ENCODE data around the gene LRRC4C. TPM values are rescaled to one million over a fixed set of nuclear protein-coding genes. Genes with fewer than 3 reads are reported as not detected.

The LRRC4C gene
- total and polyA plus RNA-seq, 2 donors (not counting 3 experiments of a cell fraction or from before 2014, with no cell fraction given): not detected

DNA sequence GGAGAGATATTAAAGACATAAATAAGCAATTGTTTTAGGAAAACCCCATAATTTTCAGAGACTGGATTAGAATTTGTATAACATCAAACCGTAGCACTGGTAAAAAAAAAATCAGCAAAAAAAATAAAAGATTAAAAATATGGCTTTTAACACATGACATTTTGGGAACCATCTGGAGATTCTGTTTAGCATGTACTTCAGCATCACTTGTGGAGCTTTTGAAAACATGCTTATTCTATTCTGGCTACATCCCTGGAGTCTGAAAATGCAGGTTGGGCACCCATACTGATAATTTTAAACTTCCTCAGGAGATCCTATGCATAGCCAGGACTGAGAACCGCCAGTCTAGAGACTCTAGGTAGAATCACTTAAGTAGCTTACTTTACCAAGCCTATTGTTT, 1190.9 kb downstream of the LRRC4C start:
- POLR2A ChIA-PET: no interaction called here
- no peak for FAIRE-seq
- BruUV-seq (replicated peaks): no TSS peak

DNA sequence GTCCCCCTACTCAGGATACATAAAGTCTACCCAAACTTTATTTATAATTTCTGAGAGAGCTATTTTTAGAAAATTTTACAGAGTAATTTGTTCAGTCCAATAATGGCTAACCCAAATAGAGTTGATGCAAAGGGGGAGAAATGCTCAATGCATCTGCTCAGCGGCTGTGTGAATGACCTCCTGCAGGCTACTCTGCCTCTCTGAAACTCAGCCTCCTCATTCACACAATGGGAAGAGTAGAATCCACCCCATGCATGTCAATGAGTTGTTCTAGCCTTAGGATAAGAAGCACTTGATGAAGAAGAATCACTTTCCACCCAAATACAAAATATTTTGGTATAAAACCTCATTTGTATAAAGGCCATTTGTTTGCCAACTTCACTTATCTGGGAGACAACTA, 1204.0 kb downstream of the LRRC4C start:
- POLR2A ChIA-PET: no interaction called here

More for the DNA sequence above, 1190.9 kb downstream of the LRRC4C start:
- Histone ChIP-seq H3K36me3 (ENCODE audit: control insufficient read depth in 2 of 2, extremely low read depth in 1 of 2, insufficient read depth in 2 of 2, low read length in 2 of 2) (no peaks in the 10 kb centered on the region), H4K20me1 (replicated peaks; ENCODE audit: control insufficient read depth, extremely low read depth, insufficient read depth, low read length) (no peaks in the 10 kb centered on the region), H3K4me1 (ENCODE audit: control insufficient read depth, extremely low read depth, insufficient read depth, low read length) (no peaks in the 10 kb centered on the region), H2AFZ (ENCODE audit: low read depth, low read length) (no peak overlapping the region), H3K9me3 (replicated peaks; ENCODE audit: control insufficient read depth, insufficient read depth, low read length) (no peaks in the 10 kb centered on the region), H3K79me2 (ENCODE audit: control insufficient read depth, insufficient read depth, low read length) (no peaks in the 10 kb centered on the region), H3K27ac (ENCODE audit: insufficient read depth, low read depth, low read length) (no peak overlapping the region), H3K4me3 (replicated peaks in 1 of 3; ENCODE audit: insufficient read depth in 1 of 3, low read depth in 1 of 3, low read length in 3 of 3) (no peak overlapping the region), H3K27me3 (ENCODE audit: control insufficient read depth in 2 of 2, insufficient read depth in 2 of 2, low read length in 2 of 2) (no peaks in the 10 kb centered on the region), H3K9me1 (replicated peaks; ENCODE audit: control insufficient read depth, extremely low read depth, insufficient read depth, low read length) (no peaks in the 10 kb centered on the region), H3K4me2 (ENCODE audit: insufficient read depth, low read length) (no peak overlapping the region), H3K9ac (replicated peaks; ENCODE audit: extremely low read depth, insufficient read depth, low read length) (no peak overlapping the region)
- TF ChIP-seq, protein P1, sequence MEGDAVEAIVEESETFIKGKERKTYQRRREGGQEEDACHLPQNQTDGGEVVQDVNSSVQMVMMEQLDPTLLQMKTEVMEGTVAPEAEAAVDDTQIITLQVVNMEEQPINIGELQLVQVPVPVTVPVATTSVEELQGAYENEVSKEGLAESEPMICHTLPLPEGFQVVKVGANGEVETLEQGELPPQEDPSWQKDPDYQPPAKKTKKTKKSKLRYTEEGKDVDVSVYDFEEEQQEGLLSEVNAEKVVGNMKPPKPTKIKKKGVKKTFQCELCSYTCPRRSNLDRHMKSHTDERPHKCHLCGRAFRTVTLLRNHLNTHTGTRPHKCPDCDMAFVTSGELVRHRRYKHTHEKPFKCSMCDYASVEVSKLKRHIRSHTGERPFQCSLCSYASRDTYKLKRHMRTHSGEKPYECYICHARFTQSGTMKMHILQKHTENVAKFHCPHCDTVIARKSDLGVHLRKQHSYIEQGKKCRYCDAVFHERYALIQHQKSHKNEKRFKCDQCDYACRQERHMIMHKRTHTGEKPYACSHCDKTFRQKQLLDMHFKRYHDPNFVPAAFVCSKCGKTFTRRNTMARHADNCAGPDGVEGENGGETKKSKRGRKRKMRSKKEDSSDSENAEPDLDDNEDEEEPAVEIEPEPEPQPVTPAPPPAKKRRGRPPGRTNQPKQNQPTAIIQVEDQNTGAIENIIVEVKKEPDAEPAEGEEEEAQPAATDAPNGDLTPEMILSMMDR (IDR thresholded peaks at IDR 0.05; ENCODE audit: extremely low read depth in 1 of 2, insufficient read depth in 1 of 2, low read depth in 1 of 2, low read length in 2 of 2): no peak
- TF ChIP-seq FOS (IDR thresholded peaks at IDR 0.05; ENCODE audit: borderline replicate concordance, insufficient read depth, low read length) (no peak), POLR2AphosphoS5 (IDR thresholded peaks at IDR 0.05; ENCODE audit: insufficient read depth, low read depth, low read length) (no peak), MYC (IDR thresholded peaks at IDR 0.05; ENCODE audit: low read depth, low read length) (no peak), JUN (IDR thresholded peaks at IDR 0.05; ENCODE audit: borderline replicate concordance, insufficient read depth, insufficient read length, low read depth) (no peak)
- TF ChIP-seq, protein P2, sequence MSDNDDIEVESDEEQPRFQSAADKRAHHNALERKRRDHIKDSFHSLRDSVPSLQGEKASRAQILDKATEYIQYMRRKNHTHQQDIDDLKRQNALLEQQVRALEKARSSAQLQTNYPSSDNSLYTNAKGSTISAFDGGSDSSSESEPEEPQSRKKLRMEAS (IDR thresholded peaks at IDR 0.05; ENCODE audit: insufficient read depth, insufficient read length): no peak
- CTCF ChIA-PET: interaction anchor here (1.0 kb wide), 1 partner anchor 25 kb away, joined by 3 read pairs; no protein-coding TSS in a partner anchor
- intact Hi-C loops (cut with micrococcal nuclease) (no loop called here), dilution Hi-C loops (cut with MboI; ENCODE audit: extremely low pct_ligation_motif_present, low sequenced_read_pairs) (no loop called here)
- no peak for DNase-seq (ENCODE audit: low read depth, low spot score)

More for the DNA sequence above, 1204.0 kb downstream of the LRRC4C start:
- Histone ChIP-seq H3K27me3 (ENCODE audit: control insufficient read depth in 2 of 2, insufficient read depth in 2 of 2, low read length in 2 of 2) (no peaks in the 10 kb centered on the region), H3K4me1 (ENCODE audit: control insufficient read depth, extremely low read depth, insufficient read depth, low read length) (no peaks in the 10 kb centered on the region), H3K4me3 (replicated peaks in 1 of 3; ENCODE audit: insufficient read depth in 1 of 3, low read depth in 1 of 3, low read length in 3 of 3) (no peak overlapping the region), H3K9me3 (replicated peaks; ENCODE audit: control insufficient read depth, insufficient read depth, low read length) (no peaks in the 10 kb centered on the region), H3K79me2 (ENCODE audit: control insufficient read depth, insufficient read depth, low read length) (no peaks in the 10 kb centered on the region), H3K27ac (ENCODE audit: insufficient read depth, low read depth, low read length) (no peak overlapping the region), H3K9me1 (replicated peaks; ENCODE audit: control insufficient read depth, extremely low read depth, insufficient read depth, low read length) (no peaks in the 10 kb centered on the region), H3K4me2 (ENCODE audit: insufficient read depth, low read length) (no peak overlapping the region), H4K20me1 (replicated peaks; ENCODE audit: control insufficient read depth, extremely low read depth, insufficient read depth, low read length) (no peaks in the 10 kb centered on the region), H2AFZ (ENCODE audit: low read depth, low read length) (no peak overlapping the region), H3K36me3 (ENCODE audit: control insufficient read depth in 2 of 2, extremely low read depth in 1 of 2, insufficient read depth in 2 of 2, low read length in 2 of 2) (no peaks in the 10 kb centered on the region), H3K9ac (replicated peaks; ENCODE audit: extremely low read depth, insufficient read depth, low read length) (no peak overlapping the region)
- CTCF ChIA-PET: no interaction called here
- TF ChIP-seq POLR2AphosphoS5 (IDR thresholded peaks at IDR 0.05; ENCODE audit: insufficient read depth, low read depth, low read length) (no peak), FOS (IDR thresholded peaks at IDR 0.05; ENCODE audit: borderline replicate concordance, insufficient read depth, low read length) (no peak), GATA2 (IDR thresholded peaks at IDR 0.05; ENCODE audit: insufficient read depth, insufficient read length, low read depth, low read length) (no peak), JUN (IDR thresholded peaks at IDR 0.05; ENCODE audit: borderline replicate concordance, insufficient read depth, insufficient read length, low read depth) (no peak), POLR2A (IDR thresholded peaks at IDR 0.05; ENCODE audit: low read depth, low read length) (no peak)
- TF ChIP-seq, protein P2 (IDR thresholded peaks at IDR 0.05; ENCODE audit: insufficient read depth, insufficient read length): no peak
- intact Hi-C loops (cut with micrococcal nuclease): no loop called here
- dilution Hi-C loops (cut with MboI; ENCODE audit: extremely low pct_ligation_motif_present, low sequenced_read_pairs): no loop called here
- FAIRE-seq (no peak), DNase-seq (ENCODE audit: low read depth, low spot score) (no peak)
- no TSS peak for BruUV-seq (replicated peaks)

Data from endothelial cell of umbilical vein (primary cell).